GM12892 (cell line): ENCODE data around the gene CNGB1.
"Not testable (repeated sequence)": the region's sequence is repeated elsewhere in the genome, so short reads cannot be mapped to it uniquely, and the experiment has no call there.

ENCODE experiments used
- DNase-seq: peaks from one replicate; pipeline ENCODE4 v3.0.0; 2011; ENCODE audit not compliant: insufficient read length
- FAIRE-seq: peaks from 2 replicates; lab custom pipeline; 2011; peaks lifted over from hg19 to GRCh38; lab: Jason Lieb, UNC
- POLR2A ChIP-seq: IDR thresholded peaks from 2 replicates; pipeline ENCODE4 v1.6.1; 2011; ENCODE audit warnings: low read depth, low read length, control low read depth
- POLR2AphosphoS5 ChIP-seq: IDR thresholded peaks from 2 replicates; pipeline ENCODE4 v1.6.1; 2011; ENCODE audit warnings: low read depth, low read length, control low read depth
- TAF1 ChIP-seq: IDR thresholded peaks from 2 replicates; pipeline ENCODE4 v1.6.1; 2011; ENCODE audit warnings: low read depth, mild to moderate bottlenecking, control low read depth, low read length, borderline replicate concordance

The CNGB1 gene

GRCh38 chr16:57949013-57949412 lies 21.9 kb downstream of the CNGB1 start:
- FAIRE-seq = no peak
- no peak for TF ChIP-seq POLR2AphosphoS5
- no peak for TF ChIP-seq TAF1
- TF ChIP-seq POLR2A = no peak
- DNase-seq = no peak

- no peak for DNase-seq
Observed at GRCh38 chr16:57948027-57948426, 22.9 kb downstream of the CNGB1 start.

GRCh38 chr16:57947261-57947660 lies 23.7 kb downstream of the CNGB1 start:
- TF ChIP-seq TAF1 (no peak), POLR2AphosphoS5 (no peak)
- no peak for DNase-seq
- FAIRE-seq = no peak

More at GRCh38 chr16:57948027-57948426, 22.9 kb downstream of the CNGB1 start:
- no peak for FAIRE-seq
- TF ChIP-seq POLR2A (no peak), POLR2AphosphoS5 (no peak), TAF1 (no peak)

- no peak for FAIRE-seq
- TF ChIP-seq POLR2AphosphoS5 (no peak), TAF1 (no peak), POLR2A (no peak)
- no peak for DNase-seq
Observed at GRCh38 chr16:57946181-57946801, 24.6 kb downstream of the CNGB1 start.

- FAIRE-seq = no peak
- no peak for TF ChIP-seq POLR2A
- TF ChIP-seq POLR2AphosphoS5 = no peak
- no peak for TF ChIP-seq TAF1
- DNase-seq = no peak
Observed at GRCh38 chr16:57945740-57946138, 25.2 kb downstream of the CNGB1 start.

- FAIRE-seq (no peak), DNase-seq (no peak)
- TF ChIP-seq POLR2AphosphoS5 (no peak), TAF1 (no peak), POLR2A (no peak)
Observed at GRCh38 chr16:57944970-57945739, 25.8 kb downstream of the CNGB1 start.

GRCh38 chr16:57943381-57943780 lies 27.5 kb downstream of the CNGB1 start:
- DNase-seq, FAIRE-seq: not testable (repeated sequence)

- not testable (repeated sequence) for FAIRE-seq, DNase-seq
Observed at GRCh38 chr16:57941901-57942300, 29.0 kb downstream of the CNGB1 start.

- FAIRE-seq = no peak
- no peak for TF ChIP-seq POLR2AphosphoS5
- no peak for TF ChIP-seq TAF1
- TF ChIP-seq POLR2A = no peak
- no peak for DNase-seq
Observed at GRCh38 chr16:57941016-57941664, 29.8 kb downstream of the CNGB1 start.

- no peak for TF ChIP-seq POLR2A
- TF ChIP-seq TAF1 = no peak
- TF ChIP-seq POLR2AphosphoS5 = no peak
- DNase-seq (no peak), FAIRE-seq (no peak)
Observed at GRCh38 chr16:57940382-57940966, 30.5 kb downstream of the CNGB1 start.

- no peak for DNase-seq
- no peak for FAIRE-seq
- TF ChIP-seq POLR2A (no peak), POLR2AphosphoS5 (no peak), TAF1 (no peak)
Observed at GRCh38 chr16:57939872-57940224, 31.1 kb downstream of the CNGB1 start.
